Loucy (cell line): ENCODE results near the gene CCDC148.

Experiments used
- H2AFZ ChIP-seq: fragments of 200-600 bp; sonication (generic); 2 replicates; pipeline ENCODE4 v1.6.0; 2016; ENCODE audit warnings: antibody characterized with exemption, mild to moderate bottlenecking, low read length, moderate library complexity
- H3F3A ChIP-seq: fragments of 200-600 bp; 2 replicates; pipeline ENCODE4 v1.6.0; 2016; ENCODE audit warnings: antibody characterized with exemption, low read depth, mild to moderate bottlenecking
- H3K27me3 ChIP-seq: fragments of 200-600 bp; sonication (generic); 2 replicates; pipeline ENCODE4 v1.6.1; 2014; ENCODE audit warnings: low read length, mild to moderate bottlenecking; ENCODE audit not compliant: insufficient read depth, poor library complexity, severe bottlenecking
- H3K36me3 ChIP-seq: fragments of 200-600 bp; sonication (generic); 2 replicates; pipeline ENCODE4 v1.6.1; 2016; ENCODE audit warnings: low read length; ENCODE audit not compliant: insufficient read depth
- H3K4me1 ChIP-seq: fragments of 200-600 bp; sonication (generic); 2 replicates; pipeline ENCODE4 v1.5.1; 2014; ENCODE audit warnings: low read length, mild to moderate bottlenecking; ENCODE audit not compliant: insufficient read depth, poor library complexity, severe bottlenecking
- H3K4me2 ChIP-seq: fragments of 200-600 bp; sonication (generic); 2 replicates; pipeline ENCODE4 v1.6.0; 2014; ENCODE audit warnings: antibody characterized with exemption, low read length, low read depth, mild to moderate bottlenecking; ENCODE audit not compliant: poor library complexity, severe bottlenecking
- H3K4me3 ChIP-seq: fragments of 200-600 bp; sonication (generic); 2 replicates; pipeline ENCODE4 v1.5.1; 2014; ENCODE audit warnings: low read length, mild to moderate bottlenecking, mixed read lengths; ENCODE audit not compliant: poor library complexity, severe bottlenecking
- H3K79me2 ChIP-seq: fragments of 200-600 bp; sonication (generic); 2 replicates; pipeline ENCODE4 v1.6.1; 2014; ENCODE audit warnings: low read length; ENCODE audit not compliant: insufficient read depth
- H3K9ac ChIP-seq: fragments of 200-600 bp; sonication (generic); 2 replicates; pipeline ENCODE4 v1.6.0; 2014; ENCODE audit warnings: mild to moderate bottlenecking, low read depth, low read length, moderate library complexity; ENCODE audit not compliant: poor library complexity, severe bottlenecking
- H3K9me2 ChIP-seq: fragments of 200-600 bp; sonication (generic); replicated peaks from 2 replicates; pipeline ENCODE4 v1.6.1; 2016; ENCODE audit warnings: low read depth, low read length, mixed read lengths
- H3K9me3 ChIP-seq: fragments of 200-600 bp; sonication (generic); 2 replicates; pipeline ENCODE4 v1.6.1; 2014; ENCODE audit warnings: mild to moderate bottlenecking, antibody characterized with exemption, low read length, low read depth; ENCODE audit not compliant: insufficient read depth
- H4K20me1 ChIP-seq: fragments of 200-600 bp; sonication (generic); 2 replicates; pipeline ENCODE4 v1.6.0; 2014; ENCODE audit warnings: antibody characterized with exemption, low read length, mild to moderate bottlenecking; ENCODE audit not compliant: insufficient read depth, poor library complexity, severe bottlenecking
- EZH2phosphoT487 ChIP-seq: fragments of 200-600 bp; IDR thresholded peaks from 2 replicates; pipeline ENCODE4 v1.6.1; 2018; ENCODE audit warnings: antibody characterized with exemption, mild to moderate bottlenecking, moderate library complexity, borderline replicate concordance
- TF ChIP-seq, protein P1 (sequence below): fragments of 200-600 bp; sonication (generic); conservative IDR thresholded peaks from 2 replicates; pipeline ENCODE4 v1.5.1; 2014; ENCODE audit warnings: mild to moderate bottlenecking, antibody characterized with exemption, low read length

CCDC148 gene

DNA sequence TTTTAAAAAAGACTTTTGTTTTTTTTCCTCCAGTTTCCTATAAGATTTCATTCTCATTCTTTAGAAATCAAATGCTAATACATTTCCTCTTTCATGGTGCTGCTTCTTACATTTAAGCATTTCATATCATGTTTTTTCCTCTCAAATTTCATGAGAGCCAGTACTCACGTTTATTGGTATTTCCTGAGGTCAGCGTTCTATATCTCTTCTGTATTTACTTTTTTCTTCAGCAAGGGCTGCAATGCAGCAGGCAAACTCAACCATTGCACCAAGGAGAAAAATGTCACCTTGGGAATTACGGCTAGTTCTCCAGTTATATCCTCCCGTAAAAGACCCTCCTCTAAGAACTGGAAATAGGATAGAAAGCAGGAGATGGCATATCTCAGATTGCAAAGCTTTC is 322.5 kb downstream of the CCDC148 start:
- no peaks in the 10 kb centered on the region for H3F3A ChIP-seq
- no peaks in the 10 kb centered on the region for H3K36me3 ChIP-seq
- no peak overlapping the region for H3K4me3 ChIP-seq
- H3K9me2 ChIP-seq, result no peaks in the 10 kb centered on the region
- TF ChIP-seq EZH2phosphoT487, result no peak
- H3K9me3 ChIP-seq, result no peaks in the 10 kb centered on the region
- no peak overlapping the region for H2AFZ ChIP-seq
- no peaks in the 10 kb centered on the region for H3K79me2 ChIP-seq
- no peaks in the 10 kb centered on the region for H3K27me3 ChIP-seq
- H3K4me2 ChIP-seq, result no peak overlapping the region
- H4K20me1 ChIP-seq, result no peaks in the 10 kb centered on the region
- H3K4me1 ChIP-seq, result no peaks in the 10 kb centered on the region
- H3K9ac ChIP-seq, result no peak overlapping the region

DNA sequence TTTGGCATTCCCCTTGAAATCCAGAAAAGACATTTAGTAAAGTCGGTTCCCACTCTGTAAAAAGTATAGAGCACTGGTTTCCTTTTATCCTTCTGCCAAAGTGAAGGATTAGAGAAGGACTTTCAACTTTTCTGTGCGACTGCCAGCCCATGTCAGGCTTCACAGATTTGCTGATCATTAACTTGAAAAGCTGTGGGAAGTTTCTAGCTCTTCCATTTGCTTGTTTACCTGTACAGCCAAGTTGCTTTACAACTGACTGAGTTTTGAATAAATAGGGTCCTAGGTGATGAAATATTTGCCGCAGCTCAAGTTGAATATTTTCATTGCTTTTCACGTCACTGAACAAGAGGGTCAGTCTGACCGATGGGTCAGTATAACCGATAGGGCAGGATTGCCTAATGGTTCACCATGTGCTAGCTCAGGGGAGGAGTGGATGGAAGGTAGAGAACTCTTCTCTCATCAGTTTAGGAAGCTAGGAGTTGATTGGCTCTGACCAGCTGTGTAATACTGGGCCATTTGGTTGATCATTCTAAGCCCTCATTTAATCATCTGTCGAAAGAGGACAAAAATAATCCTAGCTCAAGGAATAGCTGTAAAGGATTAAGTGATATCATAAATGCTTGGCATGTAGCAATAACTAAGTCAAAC is 324.5 kb downstream of the CCDC148 start:
- Histone ChIP-seq H3K9ac (no peak overlapping the region), H3K79me2 (no peaks in the 10 kb centered on the region), H3F3A (no peaks in the 10 kb centered on the region), H3K4me3 (no peak overlapping the region), H3K9me2 (no peaks in the 10 kb centered on the region), H3K4me2 (no peak overlapping the region), H3K4me1 (no peaks in the 10 kb centered on the region), H4K20me1 (no peaks in the 10 kb centered on the region), H2AFZ (no peak overlapping the region), H3K27me3 (no peaks in the 10 kb centered on the region), H3K36me3 (no peaks in the 10 kb centered on the region), H3K9me3 (no peaks in the 10 kb centered on the region)
- TF ChIP-seq EZH2phosphoT487, result no peak
- TF ChIP-seq, protein P1, sequence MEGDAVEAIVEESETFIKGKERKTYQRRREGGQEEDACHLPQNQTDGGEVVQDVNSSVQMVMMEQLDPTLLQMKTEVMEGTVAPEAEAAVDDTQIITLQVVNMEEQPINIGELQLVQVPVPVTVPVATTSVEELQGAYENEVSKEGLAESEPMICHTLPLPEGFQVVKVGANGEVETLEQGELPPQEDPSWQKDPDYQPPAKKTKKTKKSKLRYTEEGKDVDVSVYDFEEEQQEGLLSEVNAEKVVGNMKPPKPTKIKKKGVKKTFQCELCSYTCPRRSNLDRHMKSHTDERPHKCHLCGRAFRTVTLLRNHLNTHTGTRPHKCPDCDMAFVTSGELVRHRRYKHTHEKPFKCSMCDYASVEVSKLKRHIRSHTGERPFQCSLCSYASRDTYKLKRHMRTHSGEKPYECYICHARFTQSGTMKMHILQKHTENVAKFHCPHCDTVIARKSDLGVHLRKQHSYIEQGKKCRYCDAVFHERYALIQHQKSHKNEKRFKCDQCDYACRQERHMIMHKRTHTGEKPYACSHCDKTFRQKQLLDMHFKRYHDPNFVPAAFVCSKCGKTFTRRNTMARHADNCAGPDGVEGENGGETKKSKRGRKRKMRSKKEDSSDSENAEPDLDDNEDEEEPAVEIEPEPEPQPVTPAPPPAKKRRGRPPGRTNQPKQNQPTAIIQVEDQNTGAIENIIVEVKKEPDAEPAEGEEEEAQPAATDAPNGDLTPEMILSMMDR, result no peak

DNA sequence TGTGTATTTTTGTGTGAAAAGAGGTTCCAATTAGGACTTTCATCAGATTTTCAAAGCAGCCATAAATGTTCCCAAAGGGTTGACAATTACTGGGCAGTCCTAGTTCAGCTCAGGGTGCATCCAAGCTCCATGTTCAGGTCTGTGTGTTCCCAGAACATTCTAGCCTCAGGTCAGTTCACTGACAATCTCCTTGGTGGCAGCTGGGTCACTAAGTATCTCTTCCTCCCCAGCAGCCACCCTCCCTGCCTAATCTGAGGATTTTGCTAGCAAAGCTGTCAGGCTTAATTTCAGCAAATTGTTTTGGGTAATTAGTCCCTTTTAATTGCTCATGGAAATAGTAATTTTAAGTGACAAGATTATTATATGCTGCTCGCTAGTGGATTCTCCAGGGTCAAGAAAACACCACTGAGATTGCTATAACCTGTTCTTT is 325.1 kb downstream of the CCDC148 start:
- no peaks in the 10 kb centered on the region for H3F3A ChIP-seq
- H3K9me3 ChIP-seq, result no peaks in the 10 kb centered on the region
- no peaks in the 10 kb centered on the region for H3K79me2 ChIP-seq
- no peak overlapping the region for H2AFZ ChIP-seq
- no peak overlapping the region for H3K4me3 ChIP-seq
- H3K4me1 ChIP-seq, result no peaks in the 10 kb centered on the region
- no peaks in the 10 kb centered on the region for H3K36me3 ChIP-seq
- H4K20me1 ChIP-seq, result no peaks in the 10 kb centered on the region
- no peaks in the 10 kb centered on the region for H3K9me2 ChIP-seq
- H3K9ac ChIP-seq, result no peak overlapping the region
- no peaks in the 10 kb centered on the region for H3K27me3 ChIP-seq
- no peak for TF ChIP-seq EZH2phosphoT487
- TF ChIP-seq, protein P1, result no peak
- H3K4me2 ChIP-seq, result no peak overlapping the region
